ENCODE data around the gene KAZN. TPM values are rescaled to one million over a fixed set of nuclear protein-coding genes. Genes with fewer than 3 reads are reported as not detected.

The KAZN gene
- total and polyA plus RNA-seq, 2 experiments from 2014 or later: 7.9 to 15.6 TPM

- no peaks in the 10 kb centered on the region for H3K36me3 ChIP-seq (replicated peaks; ENCODE audit: insufficient read depth, low read depth)
- H3K9me3 ChIP-seq (ENCODE audit: low read depth): no peaks in the 10 kb centered on the region
- TF ChIP-seq EZH2 (IDR thresholded peaks at IDR 0.05; ENCODE audit: borderline replicate concordance) (no peak), EZH2phosphoT487 (IDR thresholded peaks at IDR 0.05; ENCODE audit: low read depth, severe bottlenecking, unreplicated experiment) (no peak)
- H3K4me3 ChIP-seq: no peak overlapping the region
- H3K4me2 ChIP-seq: no peak overlapping the region
- no peaks in the 10 kb centered on the region for H3K9me2 ChIP-seq (replicated peaks; ENCODE audit: insufficient read depth)
- no peaks in the 10 kb centered on the region for H3K27me3 ChIP-seq
- no peak overlapping the region for H3K27ac ChIP-seq
- H2AFZ ChIP-seq: no peak overlapping the region
- H3K79me2 ChIP-seq: no peaks in the 10 kb centered on the region
- no peak for DNase-seq (ENCODE audit: low spot score)
- no peaks in the 10 kb centered on the region for H4K20me1 ChIP-seq (ENCODE audit: insufficient read depth, poor library complexity, severe bottlenecking)
- 70% methylated on average over 3 of the region's 3 CpGs for WGBS (ENCODE audit: low lambda C conversion rate, missing lambda C conversion rate)
- no peaks in the 10 kb centered on the region for H3K4me1 ChIP-seq (ENCODE audit: insufficient read depth)
These were observed 78.9 kb downstream of the KAZN start for GRCh38 chr1:14677292-14677971.

GRCh38 chr1:14678011-14678638 lies 79.6 kb downstream of the KAZN start:
- TF ChIP-seq CTCF (IDR thresholded peaks at IDR 0.05; ENCODE audit: poor library complexity) (no peak), EZH2 (IDR thresholded peaks at IDR 0.05; ENCODE audit: borderline replicate concordance) (no peak), EZH2phosphoT487 (IDR thresholded peaks at IDR 0.05; ENCODE audit: low read depth, severe bottlenecking, unreplicated experiment) (no peak)
- no peaks in the 10 kb centered on the region for H3K9me3 ChIP-seq (ENCODE audit: low read depth)
- no peak overlapping the region for H3K27ac ChIP-seq
- no peak for DNase-seq (ENCODE audit: low spot score)
- H4K20me1 ChIP-seq (ENCODE audit: insufficient read depth, poor library complexity, severe bottlenecking): no peaks in the 10 kb centered on the region
- no peak overlapping the region for H2AFZ ChIP-seq
- no peak overlapping the region for H3K4me3 ChIP-seq
- H3K36me3 ChIP-seq (replicated peaks; ENCODE audit: insufficient read depth, low read depth): no peaks in the 10 kb centered on the region
- H3K4me2 ChIP-seq: no peak overlapping the region
- H3K79me2 ChIP-seq: no peaks in the 10 kb centered on the region
- H3K4me1 ChIP-seq (ENCODE audit: insufficient read depth): no peaks in the 10 kb centered on the region
- no peaks in the 10 kb centered on the region for H3K9me2 ChIP-seq (replicated peaks; ENCODE audit: insufficient read depth)
- WGBS (ENCODE audit: low lambda C conversion rate, missing lambda C conversion rate): 82% methylated on average over 13 of the region's 13 CpGs
- H3K27me3 ChIP-seq: no peaks in the 10 kb centered on the region

GRCh38 chr1:14679027-14679688 lies 80.7 kb downstream of the KAZN start:
- no peaks in the 10 kb centered on the region for H3K9me2 ChIP-seq (replicated peaks; ENCODE audit: insufficient read depth)
- DNase-seq (ENCODE audit: low spot score): no peak
- H3K27me3 ChIP-seq: no peaks in the 10 kb centered on the region
- 86% methylated on average over 10 of the region's 10 CpGs for WGBS (ENCODE audit: low lambda C conversion rate, missing lambda C conversion rate)
- no peak overlapping the region for H3K27ac ChIP-seq
- no peak overlapping the region for H2AFZ ChIP-seq
- H3K4me2 ChIP-seq: no peak overlapping the region
- H3K36me3 ChIP-seq (replicated peaks; ENCODE audit: insufficient read depth, low read depth): no peaks in the 10 kb centered on the region
- no peaks in the 10 kb centered on the region for H3K9me3 ChIP-seq (ENCODE audit: low read depth)
- no peaks in the 10 kb centered on the region for H4K20me1 ChIP-seq (ENCODE audit: insufficient read depth, poor library complexity, severe bottlenecking)
- TF ChIP-seq EZH2phosphoT487 (IDR thresholded peaks at IDR 0.05; ENCODE audit: low read depth, severe bottlenecking, unreplicated experiment) (no peak), CTCF (IDR thresholded peaks at IDR 0.05; ENCODE audit: poor library complexity) (no peak), EZH2 (IDR thresholded peaks at IDR 0.05; ENCODE audit: borderline replicate concordance) (no peak)
- no peaks in the 10 kb centered on the region for H3K4me1 ChIP-seq (ENCODE audit: insufficient read depth)
- H3K79me2 ChIP-seq: no peaks in the 10 kb centered on the region
- no peak overlapping the region for H3K4me3 ChIP-seq

- no peak for TF ChIP-seq EZH2phosphoT487 (IDR thresholded peaks at IDR 0.05; ENCODE audit: low read depth, severe bottlenecking, unreplicated experiment)
- TF ChIP-seq CTCF (IDR thresholded peaks at IDR 0.05; ENCODE audit: poor library complexity): no peak
- no peak for TF ChIP-seq EZH2 (IDR thresholded peaks at IDR 0.05; ENCODE audit: borderline replicate concordance)
- H3K9me2 ChIP-seq (replicated peaks; ENCODE audit: insufficient read depth): no peaks in the 10 kb centered on the region
- H3K4me3 ChIP-seq: no peak overlapping the region
- H3K36me3 ChIP-seq (replicated peaks; ENCODE audit: insufficient read depth, low read depth): no peaks in the 10 kb centered on the region
- H3K79me2 ChIP-seq: no peaks in the 10 kb centered on the region
- 81% methylated on average over 3 of the region's 3 CpGs for WGBS (ENCODE audit: low lambda C conversion rate, missing lambda C conversion rate)
- no peaks in the 10 kb centered on the region for H4K20me1 ChIP-seq (ENCODE audit: insufficient read depth, poor library complexity, severe bottlenecking)
- no peaks in the 10 kb centered on the region for H3K4me1 ChIP-seq (ENCODE audit: insufficient read depth)
- H3K27ac ChIP-seq: no peak overlapping the region
- H3K4me2 ChIP-seq: no peak overlapping the region
- no peak for DNase-seq (ENCODE audit: low spot score)
- no peaks in the 10 kb centered on the region for H3K9me3 ChIP-seq (ENCODE audit: low read depth)
- no peak overlapping the region for H2AFZ ChIP-seq
- no peaks in the 10 kb centered on the region for H3K27me3 ChIP-seq
These were observed 82.7 kb downstream of the KAZN start for GRCh38 chr1:14681182-14681581.
